Measurements from ENCODE around the gene PBXIP1.

PBXIP1 gene

GRCh38 chr1:154955718-154956543 is at the start of gene PBXIP1:
PBXIP1 (minus strand) TSS chr1:154956099; CDS start chr1:154953721, 2,378 bp downstream.
- ChIA-PET POLR2A (ENCODE audit: low non-redundant PET) (interaction anchor here (0.6 to 0.7 kb wide), 3 partner anchors 10 to 29 kb away, joined by 3 to 4 read pairs (median 3); partner anchors contain the start of gene SHC1), CTCF (interaction anchor here (0.7 to 1.3 kb wide), 5 partner anchors 34 to 136 kb away, joined by 3 to 5 read pairs (median 4); partner anchors contain the start of gene LENEP)
- TF ChIP-seq CTCF (conservative IDR thresholded peaks at IDR 0.05; ENCODE audit: low read depth) = peak; percentile 52
- peak within 1 kb of the TSS; percentile 80 for H3K27ac ChIP-seq
- DNase-seq (ENCODE audit: low spot score) = peak; percentile 98

- TF ChIP-seq CTCF (conservative IDR thresholded peaks at IDR 0.05; ENCODE audit: low read depth) = no peak
- POLR2A ChIA-PET (ENCODE audit: low non-redundant PET) = no interaction called here
- peak; percentile 60 for DNase-seq (ENCODE audit: low spot score)
- CTCF ChIA-PET = interaction anchor here (3.2 kb wide), 1 partner anchor 11 kb away, joined by 26 read pairs; no protein-coding TSS in a partner anchor
- peak overlapping the region; percentile 100 for H3K27ac ChIP-seq
Measured at GRCh38 chr1:155005076-155006011, 49.4 kb upstream of the PBXIP1 start.

GRCh38 chr1:155004352-155005075 is 48.6 kb upstream of the PBXIP1 start:
- TF ChIP-seq CTCF (conservative IDR thresholded peaks at IDR 0.05; ENCODE audit: low read depth) = no peak
- CTCF ChIA-PET = interaction anchor here (0.6 to 3.2 kb wide), 2 partner anchors 12 to 445 kb away, joined by 3 to 26 read pairs; no protein-coding TSS in a partner anchor
- POLR2A ChIA-PET (ENCODE audit: low non-redundant PET) = interaction anchor here (0.6 to 1.0 kb wide), 3 partner anchors 31 to 192 kb away, joined by 3 to 12 read pairs (median 3); partner anchors contain the start of gene CKS1B
- no peak for DNase-seq (ENCODE audit: low spot score)
- peak overlapping the region; percentile 100 for H3K27ac ChIP-seq

- ChIA-PET CTCF (interaction anchor here (0.6 to 3.2 kb wide), 5 partner anchors 9 to 446 kb away, joined by 3 to 26 read pairs (median 3); partner anchors contain the start of gene FLAD1), POLR2A (ENCODE audit: low non-redundant PET) (interaction anchor here (0.6 to 1.0 kb wide), 3 partner anchors 30 to 192 kb away, joined by 3 to 12 read pairs (median 3); partner anchors contain the start of gene CKS1B)
- H3K27ac ChIP-seq = peak overlapping the region; percentile 100
- DNase-seq (ENCODE audit: low spot score) = no peak
- no peak for TF ChIP-seq CTCF (conservative IDR thresholded peaks at IDR 0.05; ENCODE audit: low read depth)
Measured at GRCh38 chr1:155003766-155004351, 48.0 kb upstream of the PBXIP1 start.

GRCh38 chr1:155003227-155003765 is 47.4 kb upstream of the PBXIP1 start:
- POLR2A ChIA-PET (ENCODE audit: low non-redundant PET) = no interaction called here
- no peak for TF ChIP-seq CTCF (conservative IDR thresholded peaks at IDR 0.05; ENCODE audit: low read depth)
- peak overlapping the region; percentile 100 for H3K27ac ChIP-seq
- CTCF ChIA-PET = interaction anchor here (0.6 to 3.2 kb wide), 4 partner anchors 9 to 88 kb away, joined by 3 to 26 read pairs (median 4); partner anchors contain the start of gene FLAD1
- DNase-seq (ENCODE audit: low spot score) = no peak
